Measurements from ENCODE around the gene USF1. TPM values are rescaled to one million over a fixed set of nuclear protein-coding genes. Genes with fewer than 3 reads are reported as not detected.
A peak's percentile ranks its signal among the peaks of the same experiment; 100 is the strongest.
"Not testable (repeated sequence)": the region's sequence is repeated elsewhere in the genome, so short reads cannot be mapped to it uniquely, and the experiment has no call there.

Gene USF1
- total RNA-seq, 1 donor from 2014 or later = 31.7 TPM

DNA sequence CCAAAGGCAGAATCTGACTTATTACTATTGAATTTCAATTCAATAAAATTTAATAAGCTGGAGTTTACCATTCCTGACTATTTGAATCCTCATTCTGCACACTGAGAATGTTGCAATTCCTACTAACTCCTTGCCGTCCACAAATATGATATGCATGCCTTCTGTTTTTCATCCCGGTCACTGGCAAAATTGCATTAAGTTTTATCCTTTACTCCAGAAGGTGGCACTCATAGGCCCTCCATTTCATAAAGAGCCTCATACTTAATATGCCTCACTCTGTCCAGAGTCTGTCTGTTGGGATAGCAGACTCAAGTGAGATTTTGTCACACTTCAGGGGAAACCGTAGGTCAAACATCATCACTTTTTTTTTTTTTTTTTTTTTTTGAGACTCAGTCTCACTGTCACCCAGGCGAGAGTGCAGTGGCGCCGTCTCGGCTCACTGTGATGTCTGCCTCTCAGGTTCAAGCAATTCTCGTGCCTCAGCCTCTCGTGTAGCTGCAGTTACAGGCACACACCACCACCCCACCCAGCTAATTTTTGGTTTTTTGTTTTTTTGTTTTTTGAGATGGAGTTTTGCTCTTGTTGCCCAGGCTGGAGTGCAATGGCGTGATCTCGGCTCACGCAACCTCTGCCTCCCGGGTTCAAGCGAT, 52.1 kb downstream of the USF1 start:
- no peak overlapping the region for H3K4me3 ChIP-seq

DNA sequence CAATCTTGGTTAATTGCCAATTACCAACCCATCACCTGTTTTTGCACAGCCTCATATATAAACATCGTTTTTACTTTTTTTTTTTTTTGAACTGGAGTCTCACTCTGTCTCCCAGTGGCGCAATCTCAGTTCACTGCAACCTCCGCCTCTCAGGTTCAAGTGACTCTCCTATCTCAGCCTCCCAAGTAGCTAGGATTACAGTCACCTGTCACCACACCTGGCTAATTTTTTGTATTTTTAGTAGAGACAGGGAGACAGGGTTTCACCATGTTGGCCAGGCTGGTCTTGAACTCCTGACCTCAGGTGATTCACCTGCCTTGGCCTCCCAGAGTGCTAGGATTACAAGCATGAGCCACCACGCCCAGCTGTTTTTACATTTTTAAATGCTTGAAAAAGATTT, 53.7 kb downstream of the USF1 start:
- H3K27me3 ChIP-seq (ENCODE audit: low read depth); H3K27ac ChIP-seq (replicated peaks); H3K4me3 ChIP-seq; DNase-seq; H3K4me1 ChIP-seq; H3K36me3 ChIP-seq; H3K9me3 ChIP-seq (replicated peaks): not testable (repeated sequence)
- intact Hi-C loops (cut with micrococcal nuclease) = loop anchor here (10.0 kb wide), 1 partner anchor 63 kb away; no protein-coding TSS in a partner anchor

More for the DNA sequence above, 52.1 kb downstream of the USF1 start:
- intact Hi-C loops (cut with micrococcal nuclease) = loop anchor here (10.0 kb wide), 1 partner anchor 61 kb away; no protein-coding TSS in a partner anchor
- peaks cover 4% of the 10 kb centered on the region for H3K36me3 ChIP-seq
- no peak overlapping the region for H3K27ac ChIP-seq (replicated peaks)
- peaks cover 16% of the 10 kb centered on the region for H3K4me1 ChIP-seq
- H3K9me3 ChIP-seq (replicated peaks) = no peaks in the 10 kb centered on the region
- H3K27me3 ChIP-seq (ENCODE audit: low read depth) = no peaks in the 10 kb centered on the region
- DNase-seq = no peak
- TF ChIP-seq, protein P1, sequence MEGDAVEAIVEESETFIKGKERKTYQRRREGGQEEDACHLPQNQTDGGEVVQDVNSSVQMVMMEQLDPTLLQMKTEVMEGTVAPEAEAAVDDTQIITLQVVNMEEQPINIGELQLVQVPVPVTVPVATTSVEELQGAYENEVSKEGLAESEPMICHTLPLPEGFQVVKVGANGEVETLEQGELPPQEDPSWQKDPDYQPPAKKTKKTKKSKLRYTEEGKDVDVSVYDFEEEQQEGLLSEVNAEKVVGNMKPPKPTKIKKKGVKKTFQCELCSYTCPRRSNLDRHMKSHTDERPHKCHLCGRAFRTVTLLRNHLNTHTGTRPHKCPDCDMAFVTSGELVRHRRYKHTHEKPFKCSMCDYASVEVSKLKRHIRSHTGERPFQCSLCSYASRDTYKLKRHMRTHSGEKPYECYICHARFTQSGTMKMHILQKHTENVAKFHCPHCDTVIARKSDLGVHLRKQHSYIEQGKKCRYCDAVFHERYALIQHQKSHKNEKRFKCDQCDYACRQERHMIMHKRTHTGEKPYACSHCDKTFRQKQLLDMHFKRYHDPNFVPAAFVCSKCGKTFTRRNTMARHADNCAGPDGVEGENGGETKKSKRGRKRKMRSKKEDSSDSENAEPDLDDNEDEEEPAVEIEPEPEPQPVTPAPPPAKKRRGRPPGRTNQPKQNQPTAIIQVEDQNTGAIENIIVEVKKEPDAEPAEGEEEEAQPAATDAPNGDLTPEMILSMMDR (IDR thresholded peaks at IDR 0.05; ENCODE audit: borderline replicate concordance) = peak; percentile 45

Other genes with a start within 250 kb of the USF1 start
- gene LY9, start 249.8 kb downstream of the USF1 start, total RNA-seq = not detected
- gene CD244, start 183.1 kb downstream of the USF1 start, total RNA-seq = 0.14 TPM
- 1.0 TPM for gene ITLN1, start 160.8 kb downstream of the USF1 start, total RNA-seq
- 0.19 TPM for gene ITLN2, start 91.2 kb downstream of the USF1 start, total RNA-seq
- gene F11R, start 24.8 kb downstream of the USF1 start, total RNA-seq = 8.3 TPM
- 13.4 TPM for gene TSTD1, start 7.0 kb downstream of the USF1 start, total RNA-seq
- gene ARHGAP30, start 23.9 kb upstream of the USF1 start, total RNA-seq = 2.4 TPM
- gene NECTIN4, start 43.6 kb upstream of the USF1 start, total RNA-seq = not detected
- gene KLHDC9, start 52.4 kb upstream of the USF1 start, total RNA-seq = 9.1 TPM
- 62.5 TPM for gene PFDN2, start 72.1 kb upstream of the USF1 start, total RNA-seq
- 31.9 TPM for gene NIT1, start 72.1 kb upstream of the USF1 start, total RNA-seq
- 25.2 TPM for gene DEDD, start 86.7 kb upstream of the USF1 start, total RNA-seq
- gene UFC1, start 108.0 kb upstream of the USF1 start, total RNA-seq = 76.4 TPM
- gene USP21, start 113.5 kb upstream of the USF1 start, total RNA-seq = 20.0 TPM
- gene PPOX, start 120.4 kb upstream of the USF1 start, total RNA-seq = 15.2 TPM
- 23.2 TPM for gene B4GALT3, start 131.5 kb upstream of the USF1 start, total RNA-seq
- gene ADAMTS4, start 153.1 kb upstream of the USF1 start, total RNA-seq = 14.1 TPM
- gene NDUFS2, start 156.4 kb upstream of the USF1 start, total RNA-seq = 302 TPM
- gene FCER1G, start 169.3 kb upstream of the USF1 start, total RNA-seq = 22.0 TPM
- not detected for gene APOA2, start 177.7 kb upstream of the USF1 start, total RNA-seq
- 39.3 TPM for gene TOMM40L, start 180.1 kb upstream of the USF1 start, total RNA-seq
- gene NR1I3, start 192.2 kb upstream of the USF1 start, total RNA-seq = not detected
- not detected for gene PCP4L1, start 212.8 kb upstream of the USF1 start, total RNA-seq

All from left ventricle myocardium inferior (tissue), 1 donor.